HG02938 (cell line): ENCODE data around the gene C1orf167.

Experiments used
- ATAC-seq: cut with Tn5 transposase; IDR thresholded peaks from one replicate; pipeline ENCODE4 v1.9.1; 2021; ENCODE audit warnings: mild to moderate bottlenecking, moderate library complexity; ENCODE audit not compliant: unreplicated experiment

C1orf167 gene

GRCh38 chr1:11736746-11737639 lies 25.0 kb upstream of the C1orf167 start:
- no peak for ATAC-seq

GRCh38 chr1:11738096-11738495 lies 23.9 kb upstream of the C1orf167 start:
- ATAC-seq = no peak

- no peak for ATAC-seq
Observed at GRCh38 chr1:11738783-11739182, 23.2 kb upstream of the C1orf167 start.

DNA sequence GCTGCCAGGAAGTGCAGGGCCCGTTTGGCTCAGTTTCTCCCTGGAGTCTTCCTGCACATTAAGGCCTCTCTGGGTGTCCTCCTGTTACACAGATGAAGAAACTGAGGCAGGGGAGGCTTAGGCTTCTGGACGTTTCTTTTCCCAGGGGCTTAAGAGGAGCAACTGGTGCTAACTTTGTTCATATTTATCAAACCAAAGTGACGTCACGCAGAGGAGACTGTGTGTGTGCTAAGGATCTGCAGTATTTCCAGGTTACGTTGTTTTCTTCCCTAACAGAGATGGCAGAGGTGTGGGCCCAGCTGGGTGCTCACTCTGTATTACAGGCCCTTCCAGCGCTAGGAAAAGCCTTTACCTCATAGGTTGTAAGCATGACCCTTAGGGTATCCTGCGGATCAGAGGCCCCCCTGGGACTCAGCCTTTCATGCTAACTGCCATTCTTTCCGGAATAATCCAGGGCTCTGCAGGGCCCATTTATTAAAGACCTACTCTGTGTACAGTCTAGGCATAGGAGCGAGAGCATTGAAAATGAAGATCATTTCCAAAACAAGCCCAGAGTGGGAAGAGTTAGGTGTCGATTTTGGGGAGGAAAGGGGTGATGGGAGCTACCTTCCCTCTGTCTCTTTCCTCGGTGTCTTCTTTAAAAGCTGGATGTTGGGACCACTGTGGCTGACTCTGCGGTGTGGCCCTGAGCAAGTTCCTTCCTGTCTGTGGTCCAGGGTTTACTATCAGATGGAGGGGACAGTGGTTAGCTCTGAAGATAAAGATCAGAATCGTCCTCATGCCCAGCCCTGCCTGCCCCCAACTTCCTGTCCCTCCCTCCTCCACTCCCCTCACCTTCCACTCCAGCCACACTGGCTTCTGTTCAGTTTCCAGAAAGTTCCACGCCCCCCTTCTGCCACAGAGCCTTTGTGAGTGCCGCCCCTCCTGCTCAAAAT lies 21.5 kb upstream of the C1orf167 start:
- ATAC-seq = no peak

DNA sequence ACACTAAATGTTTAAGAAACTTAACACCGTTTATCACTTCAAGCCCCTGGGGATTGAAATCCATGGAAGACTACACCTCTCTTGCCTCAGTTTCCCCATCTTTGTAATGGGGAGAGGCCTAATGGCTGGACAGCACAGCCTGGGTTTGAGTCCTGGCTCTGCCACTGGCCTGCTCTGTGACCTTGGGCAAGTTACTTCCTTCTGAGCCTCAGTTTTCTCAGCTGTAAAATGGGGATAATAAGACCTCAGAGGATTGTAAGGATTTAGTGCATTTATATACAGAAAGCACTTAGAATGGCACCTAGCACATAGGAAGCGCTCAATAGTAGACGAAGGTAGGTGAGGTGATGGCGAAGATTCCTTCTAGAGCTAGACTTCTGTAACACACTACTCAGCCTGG lies 20.5 kb upstream of the C1orf167 start:
- ATAC-seq = no peak

DNA sequence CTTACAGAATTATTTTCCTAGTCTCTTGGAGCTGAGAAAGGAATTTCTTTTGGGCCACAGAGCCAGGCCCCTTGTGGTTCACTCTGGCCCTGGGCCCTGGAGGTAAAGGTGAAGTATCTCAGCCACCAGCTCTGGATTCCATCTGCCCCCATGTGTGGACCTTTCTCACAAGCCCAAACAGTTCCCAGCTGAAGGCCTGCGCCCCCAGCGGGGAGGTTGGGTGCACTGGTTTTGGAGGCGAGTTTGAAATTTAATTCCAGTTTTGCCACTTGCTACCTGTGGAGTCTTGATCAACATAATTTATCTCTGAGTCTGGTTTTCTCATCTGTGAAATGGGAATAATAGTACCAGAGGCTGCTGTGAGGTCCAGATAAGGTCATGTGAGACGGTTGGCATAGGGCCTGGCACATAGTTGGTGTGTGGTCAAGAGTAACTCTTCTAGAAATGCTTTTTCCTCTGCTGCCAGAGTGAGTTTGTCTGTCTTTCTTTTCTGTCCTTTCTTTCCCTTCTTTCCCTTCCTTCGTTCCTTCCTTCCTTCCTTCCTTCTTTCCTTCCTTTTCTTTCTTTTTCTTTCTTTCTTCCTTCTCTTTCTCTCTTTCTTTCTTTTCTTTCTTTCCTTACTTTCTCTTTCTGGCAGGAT lies 20.0 kb upstream of the C1orf167 start:
- no peak for ATAC-seq

DNA sequence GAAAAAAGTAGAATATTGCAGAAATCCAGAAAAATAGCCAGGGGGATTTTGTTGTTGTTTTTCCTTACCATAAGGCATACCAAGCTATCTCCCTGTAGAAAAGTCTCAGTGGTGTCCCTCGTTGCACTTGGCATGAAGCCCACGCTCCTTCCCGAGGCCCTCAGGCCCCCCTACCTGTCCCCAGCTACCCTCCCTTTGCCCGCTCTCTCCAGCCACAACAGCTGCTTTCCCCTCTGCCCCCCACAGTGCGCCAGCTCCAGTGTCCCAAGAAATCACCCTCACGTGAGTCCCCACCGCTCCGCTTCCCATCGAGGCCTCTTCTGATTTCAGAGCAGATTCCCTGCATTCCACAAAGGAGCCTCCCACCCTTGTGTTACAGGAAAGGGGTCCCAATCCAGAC lies 17.7 kb upstream of the C1orf167 start:
- ATAC-seq = no peak

DNA sequence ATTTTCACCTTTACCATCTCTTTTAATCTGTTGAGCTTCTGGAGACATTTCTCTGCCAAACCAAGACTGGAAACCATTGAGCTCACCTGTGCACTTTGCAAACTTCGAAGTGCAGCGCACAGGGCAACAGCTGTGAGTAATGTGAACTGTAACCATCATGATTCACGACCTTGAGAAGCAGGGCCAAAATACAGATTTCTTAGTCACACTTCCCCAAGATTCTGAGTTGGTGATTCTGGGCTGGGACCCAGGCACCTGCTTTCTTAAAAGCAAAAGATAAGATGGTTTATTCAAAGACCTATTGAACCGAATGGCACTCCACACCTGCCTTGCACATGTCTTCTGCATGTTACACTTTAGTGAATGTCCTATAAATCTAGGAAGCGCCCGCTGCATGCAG lies 15.9 kb upstream of the C1orf167 start:
- no peak for ATAC-seq

- ATAC-seq = no peak
Observed at GRCh38 chr1:11746795-11747487, 15.1 kb upstream of the C1orf167 start.

DNA sequence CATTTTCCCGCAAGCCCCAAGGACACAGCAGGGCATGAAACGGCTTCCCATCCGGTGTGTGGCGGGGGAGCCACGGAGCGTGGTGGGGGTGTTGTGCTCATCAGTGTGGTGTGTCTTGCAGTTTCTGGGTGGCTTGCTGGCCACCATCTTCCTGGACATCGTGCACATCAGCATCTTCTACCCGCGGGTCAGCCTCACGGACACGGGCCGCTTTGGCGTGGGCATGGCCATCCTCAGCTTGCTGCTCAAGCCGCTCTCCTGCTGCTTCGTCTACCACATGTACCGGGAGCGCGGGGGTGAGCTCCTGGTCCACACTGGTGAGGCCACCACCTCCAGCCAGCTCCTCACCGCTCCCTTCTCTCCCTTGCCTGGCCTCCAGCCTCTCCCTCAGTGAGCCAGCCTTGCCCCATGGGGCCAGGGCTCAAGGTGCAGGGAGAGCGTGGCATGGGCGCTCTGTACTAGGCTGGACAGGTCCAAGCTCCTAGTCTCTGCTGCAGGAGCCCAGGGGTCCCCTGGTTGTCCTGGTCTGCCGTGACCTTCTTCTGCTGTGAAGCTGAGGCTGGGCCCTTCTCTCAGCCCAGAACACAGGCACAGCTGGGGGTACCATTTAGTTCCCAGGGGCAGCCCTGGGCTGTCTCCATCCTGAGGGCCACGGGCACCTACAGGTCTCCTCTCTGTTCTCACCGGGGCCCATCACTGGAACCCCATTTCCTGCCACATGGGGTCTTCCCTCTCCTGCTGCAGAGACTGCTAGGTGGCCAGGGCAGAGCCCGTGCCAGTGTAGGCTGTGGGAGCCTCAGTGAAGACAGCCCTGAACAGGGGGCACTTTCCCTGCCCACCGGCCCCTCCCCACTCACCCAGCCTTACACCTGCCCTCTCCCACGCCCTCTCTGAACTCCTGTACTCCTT lies 13.4 kb upstream of the C1orf167 start:
- no peak for ATAC-seq

DNA sequence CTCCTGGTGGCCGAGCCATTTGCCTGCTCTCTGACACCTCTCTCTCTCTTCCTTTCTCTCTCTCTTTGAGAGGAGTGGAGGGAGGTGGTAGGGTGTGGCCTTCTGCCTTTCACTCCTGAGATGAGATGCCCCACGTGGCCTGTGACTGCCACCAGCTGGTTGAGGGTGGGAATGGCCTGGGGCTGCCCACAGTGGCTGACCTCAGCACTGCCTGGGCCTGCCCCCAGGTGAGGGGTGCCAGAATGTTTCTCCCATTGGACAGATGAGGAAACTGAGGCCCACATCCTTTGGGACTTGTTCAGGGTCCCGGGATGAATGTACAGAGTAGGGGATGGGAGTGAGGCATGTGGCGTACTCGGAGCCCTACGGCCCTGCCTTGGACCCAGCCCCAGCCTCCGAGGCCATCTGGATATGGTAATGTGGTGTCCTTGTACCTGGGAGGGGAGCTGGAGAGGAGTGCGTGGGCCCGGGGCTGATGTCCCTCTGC lies 12.7 kb upstream of the C1orf167 start:
- ATAC-seq = no peak

- ATAC-seq = no peak
Observed at GRCh38 chr1:11749996-11750395, 12.0 kb upstream of the C1orf167 start.

DNA sequence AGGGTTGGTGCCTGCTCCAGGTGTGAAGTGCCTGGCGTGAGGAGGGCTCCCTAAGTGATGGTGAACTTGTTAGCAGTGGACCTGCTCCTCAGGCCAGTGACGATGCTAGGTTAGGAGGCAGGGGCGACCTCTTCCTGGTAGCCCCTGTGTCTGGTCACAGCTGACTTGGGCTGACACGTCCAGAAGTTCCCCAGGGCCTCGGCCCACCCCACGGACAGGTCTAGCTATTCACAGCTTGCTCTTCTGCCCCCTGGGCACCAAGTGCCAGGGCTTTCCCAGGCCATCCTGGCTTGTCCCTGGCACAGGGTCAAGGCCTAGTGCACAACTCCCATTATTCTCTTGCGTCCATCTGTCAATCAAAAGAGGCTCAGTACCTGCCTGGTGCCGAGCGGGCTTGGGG lies 10.9 kb upstream of the C1orf167 start:
- no peak for ATAC-seq

DNA sequence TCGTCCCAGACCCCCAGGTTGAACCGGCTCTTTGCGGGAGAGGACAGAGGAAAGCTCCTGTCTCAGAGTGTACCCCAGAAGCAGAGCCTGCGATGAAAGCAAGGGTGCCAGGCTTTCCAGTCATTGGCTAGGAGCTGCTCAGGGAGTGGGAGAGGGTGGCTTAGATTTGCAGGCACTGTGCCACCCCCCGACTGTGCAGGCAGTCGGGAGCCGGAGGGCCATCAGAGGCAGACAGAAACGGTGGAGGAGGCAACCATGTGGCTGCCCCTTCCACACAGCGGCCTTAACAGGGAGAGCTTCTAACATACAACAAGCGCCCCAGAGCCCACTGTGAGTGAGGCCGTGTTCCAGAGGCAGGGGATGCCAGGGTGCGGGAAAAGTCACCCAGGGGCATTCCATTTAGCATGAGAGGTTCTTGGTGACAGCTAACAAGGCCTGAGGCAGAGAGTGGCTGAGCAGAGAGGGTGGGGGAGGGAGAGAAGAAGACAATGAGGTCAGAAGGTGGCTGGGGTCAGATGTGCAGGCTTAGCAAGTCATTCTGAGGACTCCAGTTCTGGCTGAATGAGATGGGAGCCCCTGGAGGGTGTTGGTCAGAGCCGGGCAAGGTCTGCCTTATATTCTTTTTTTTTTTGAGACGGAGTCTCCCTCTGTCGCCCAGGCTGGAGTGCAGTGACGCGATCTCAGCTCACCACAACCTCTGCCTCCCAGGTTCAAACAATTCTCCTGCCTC lies 9.5 kb upstream of the C1orf167 start:
- no peak for ATAC-seq

- no peak for ATAC-seq
Observed at GRCh38 chr1:11753555-11754208, 8.3 kb upstream of the C1orf167 start.

DNA sequence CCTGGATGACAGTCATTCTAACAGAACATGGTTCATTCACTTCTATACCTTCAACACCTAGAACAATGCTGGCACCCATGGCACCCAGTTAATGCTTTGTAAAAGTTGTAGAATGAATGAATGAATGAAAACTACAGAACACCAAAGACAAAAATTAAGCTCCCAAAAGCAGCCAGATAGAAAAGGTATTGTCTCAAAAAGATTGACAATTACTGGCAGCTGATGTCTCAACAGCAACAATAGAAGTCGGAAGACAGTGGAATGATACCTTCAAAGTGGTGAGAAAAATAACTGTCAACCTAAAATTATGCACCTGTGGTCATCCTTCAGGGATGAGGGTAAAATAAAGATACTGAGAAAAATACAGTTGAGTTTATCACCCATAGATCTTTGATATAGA lies 4.9 kb upstream of the C1orf167 start:
- no peak for ATAC-seq

DNA sequence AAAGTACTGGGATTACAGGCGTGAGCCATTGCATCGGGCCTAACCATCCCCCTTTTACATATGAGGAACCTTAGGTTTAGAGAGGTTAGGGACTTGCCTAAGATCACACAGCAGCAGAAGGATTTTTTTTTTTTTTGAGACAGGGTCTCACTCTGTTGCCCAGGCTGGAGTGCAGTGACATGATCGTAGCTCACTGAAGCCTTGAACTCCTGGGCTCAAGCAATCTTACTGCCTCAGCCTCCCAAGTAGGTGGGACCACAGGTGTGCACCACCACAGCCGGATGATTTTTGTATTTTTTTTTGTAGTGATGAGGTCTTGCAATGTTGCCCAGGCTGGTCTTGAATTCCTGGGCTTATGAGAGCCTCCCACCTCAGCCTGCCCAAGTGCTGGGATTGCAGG lies 2.2 kb upstream of the C1orf167 start:
- no peak for ATAC-seq

GRCh38 chr1:11761285-11761684 lies 708 bp upstream of the C1orf167 start:
- no peak for ATAC-seq
